Activated T-cell treated with anti-CD3 and anti-CD28 coated beads, Interleukin-2, amount 50 U/mL, for 48 hours (primary cell): ENCODE results near the gene ATP2A1.

Experiments
- DNase-seq, 2 experiments: peaks; one replicate each; pipeline ENCODE4 v3.0.0-alpha.2; 2020

Gene ATP2A1

GRCh38 chr16:28878083-28878926 lies at the start of gene ATP2A1:
TSS of gene ATP2A1 (plus strand) at chr16:28878488. CDS start at chr16:28878672, 184 bp downstream.
- DNase-seq, result no peak

- DNase-seq, result no peak
Observed at GRCh38 chr16:28829747-28830146, 48.5 kb upstream of the ATP2A1 start.

- DNase-seq, result no peak
Observed at GRCh38 chr16:28830531-28830930, 47.8 kb upstream of the ATP2A1 start.

- no peak for DNase-seq
Observed at GRCh38 chr16:28834349-28834748, 43.9 kb upstream of the ATP2A1 start.

- DNase-seq, result no peak
Observed at GRCh38 chr16:28834873-28835863, 43.1 kb upstream of the ATP2A1 start.

- no peak for DNase-seq
Observed at GRCh38 chr16:28835864-28836760, 42.2 kb upstream of the ATP2A1 start.

GRCh38 chr16:28836761-28837064 lies 41.6 kb upstream of the ATP2A1 start:
- no peak for DNase-seq

GRCh38 chr16:28837672-28838557 lies 40.4 kb upstream of the ATP2A1 start:
- no peak for DNase-seq

GRCh38 chr16:28838558-28838918 lies 39.8 kb upstream of the ATP2A1 start:
- no peak for DNase-seq

- DNase-seq, result no peak
Observed at GRCh38 chr16:28839004-28839639, 39.2 kb upstream of the ATP2A1 start.

GRCh38 chr16:28839899-28840298 lies 38.4 kb upstream of the ATP2A1 start:
- DNase-seq, result no peak

- DNase-seq, result no peak
Observed at GRCh38 chr16:28842696-28843095, 35.6 kb upstream of the ATP2A1 start.

- no peak for DNase-seq
Observed at GRCh38 chr16:28843766-28844165, 34.5 kb upstream of the ATP2A1 start.

- DNase-seq, result no peak
Observed at GRCh38 chr16:28844226-28844885, 33.9 kb upstream of the ATP2A1 start.

- peak; percentile 54 to 55 for DNase-seq
Observed at GRCh38 chr16:28845293-28845692, 33.0 kb upstream of the ATP2A1 start.

- DNase-seq, result no peak
Observed at GRCh38 chr16:28845761-28846079, 32.6 kb upstream of the ATP2A1 start.

- peak; percentile 97 to 98 for DNase-seq
Observed at GRCh38 chr16:28846080-28846932, 32.0 kb upstream of the ATP2A1 start, which contains the start of gene TUFM. TSS of gene TUFM (minus strand) at chr16:28846348. CDS start at chr16:28846269, 79 bp downstream.

GRCh38 chr16:28846933-28847273 lies 31.4 kb upstream of the ATP2A1 start:
- no peak for DNase-seq

- DNase-seq, result no peak
Observed at GRCh38 chr16:28858421-28858820, 19.9 kb upstream of the ATP2A1 start.

- no peak for DNase-seq
Observed at GRCh38 chr16:28859326-28859725, 19.0 kb upstream of the ATP2A1 start.
